ENCODE data around the gene CDIP1. TPM values are rescaled to one million over a fixed set of nuclear protein-coding genes. Genes with fewer than 3 reads are reported as not detected.

CDIP1 gene
- total RNA-seq, 2 donors from 2014 or later = 12.9 to 23.3 TPM

DNA sequence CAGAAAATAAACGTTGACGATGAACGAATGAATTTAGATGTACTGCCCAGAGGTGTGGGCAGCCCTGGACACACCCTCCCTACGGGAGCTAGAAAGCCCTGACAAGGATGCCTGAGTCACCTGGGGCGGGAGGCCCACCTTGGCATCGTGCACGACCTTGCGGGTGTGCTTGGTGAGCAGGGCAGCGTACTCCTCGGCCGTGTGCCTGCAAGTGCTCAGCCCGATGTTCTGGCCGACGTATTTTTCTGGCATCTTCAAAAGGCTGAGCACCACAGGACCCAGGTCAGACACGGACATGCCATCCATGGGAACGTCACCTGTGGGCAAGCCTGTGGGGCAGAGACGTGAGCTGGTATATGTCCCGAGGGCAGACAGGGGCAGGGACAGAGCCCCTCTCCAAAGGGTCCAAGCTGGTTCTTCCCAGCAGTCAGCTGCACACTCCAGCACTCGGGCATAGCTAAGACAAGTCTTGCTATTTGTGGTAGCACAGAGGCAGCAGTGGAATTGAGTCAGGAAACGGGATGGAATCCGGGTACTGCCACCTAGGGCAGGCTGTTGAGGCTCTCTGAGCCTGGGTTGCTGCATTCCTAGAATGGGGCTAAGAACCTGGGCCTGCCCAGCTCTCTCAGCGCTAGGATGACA, 74.9 kb downstream of the CDIP1 start:
- Histone ChIP-seq H3K36me3 (replicated peaks in 1 of 2; ENCODE audit: insufficient read depth in 1 of 2, low read depth in 2 of 2) (peaks cover 0 to 10% of the 10 kb centered on the region in 2 donors), H3K4me3 (no peak overlapping the region), H3K27me3 (no peaks in the 10 kb centered on the region), H3K27ac (no peak overlapping the region), H3K9me3 (no peaks in the 10 kb centered on the region), H3K4me1 (no peaks in the 10 kb centered on the region)
- DNase-seq (no peak), ATAC-seq (no peak)
- WGBS, 2 donors = 80 to 83% methylated on average over 15 to 22 of the region's 22 CpGs
- TF ChIP-seq POLR2A (IDR thresholded peaks at IDR 0.05) = no peak
- TF ChIP-seq CTCF (IDR thresholded peaks at IDR 0.05) = no peak
- intact Hi-C loops (cut with DNase I) = no loop called here

- H3K4me3 ChIP-seq = no peak overlapping the region
- no peak overlapping the region for H3K27ac ChIP-seq
- TF ChIP-seq POLR2A (IDR thresholded peaks at IDR 0.05) (no peak), CTCF (IDR thresholded peaks at IDR 0.05) (no peak)
- intact Hi-C loops (cut with DNase I) = no loop called here
- DNase-seq = no peak
- no peaks in the 10 kb centered on the region for H3K9me3 ChIP-seq
- 77 to 79% methylated on average over 12 to 24 of the region's 27 CpGs for WGBS, 2 donors
- ATAC-seq = no peak
- H3K36me3 ChIP-seq (replicated peaks in 1 of 2; ENCODE audit: insufficient read depth in 1 of 2, low read depth in 2 of 2) = peaks cover 0 to 10% of the 10 kb centered on the region in 2 donors
- H3K27me3 ChIP-seq = no peaks in the 10 kb centered on the region
- no peaks in the 10 kb centered on the region for H3K4me1 ChIP-seq
These were observed 77.1 kb downstream of the CDIP1 start for GRCh38 chr16:4461250-4462085.

DNA sequence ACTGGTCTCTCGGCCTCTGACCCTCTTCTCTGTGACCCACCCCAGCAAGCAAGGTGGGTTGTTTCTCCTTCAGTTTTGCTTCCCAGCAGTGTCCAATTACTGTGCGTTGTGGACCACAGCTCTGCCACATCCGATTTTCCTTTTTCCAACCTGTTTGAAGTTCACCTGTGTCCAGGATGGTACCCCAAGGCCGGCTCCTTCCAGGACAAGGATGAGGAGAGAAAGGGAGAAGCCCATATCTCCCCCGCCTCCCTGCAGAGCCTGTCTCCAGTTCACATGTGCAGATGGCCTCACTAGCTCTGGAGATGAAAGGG, 77.7 kb downstream of the CDIP1 start:
- Histone ChIP-seq H3K4me3 (no peak overlapping the region), H3K27ac (no peak overlapping the region), H3K9me3 (no peaks in the 10 kb centered on the region), H3K36me3 (replicated peaks in 1 of 2; ENCODE audit: insufficient read depth in 1 of 2, low read depth in 2 of 2) (peaks cover 0 to 14% of the 10 kb centered on the region in 2 donors), H3K4me1 (no peaks in the 10 kb centered on the region), H3K27me3 (no peaks in the 10 kb centered on the region)
- intact Hi-C loops (cut with DNase I) = no loop called here
- TF ChIP-seq CTCF (IDR thresholded peaks at IDR 0.05) (no peak), POLR2A (IDR thresholded peaks at IDR 0.05) (no peak)
- WGBS, 2 donors = 88 to 93% methylated on average over 5 of the region's 5 CpGs
- no peak for ATAC-seq
- DNase-seq = no peak

Other genes starting within 250 kb of the CDIP1 start
- gene GLIS2, start 222.7 kb downstream of the CDIP1 start, total RNA-seq = 1 to 10 TPM; 6.0 to 6.3 TPM
- 10 to 100 TPM; 25.9 to 27.7 TPM for gene PAM16, start 187.5 kb downstream of the CDIP1 start, total RNA-seq
- gene VASN, start 166.9 kb downstream of the CDIP1 start, total RNA-seq = 10 to 100 TPM; 14.3 to 22.1 TPM
- 10 to 100 TPM; 13.2 to 48.8 TPM for gene CORO7, start 122.2 kb downstream of the CDIP1 start, total RNA-seq
- 10 to 100 TPM; 26.4 to 29.1 TPM for gene DNAJA3, start 112.9 kb downstream of the CDIP1 start, total RNA-seq
- gene NMRAL1, start 64.1 kb downstream of the CDIP1 start, total RNA-seq = 10 to 100 TPM; 36.3 to 43.8 TPM
- 100 to 1,000 TPM in 1 of 2 donors, 10 to 100 TPM in 1; 18.4 to 115 TPM for gene HMOX2, start 62.4 kb downstream of the CDIP1 start, total RNA-seq
- gene C16orf96, start 17.6 kb upstream of the CDIP1 start, total RNA-seq = under 1 TPM in 1 of 2 donors, not detected in 1; 0.52 TPM
- 10 to 100 TPM; 11.9 to 19.4 TPM for gene UBALD1, start 76.1 kb upstream of the CDIP1 start, total RNA-seq
- 10 to 100 TPM; 23.3 to 44.8 TPM for gene MGRN1, start 86.1 kb upstream of the CDIP1 start, total RNA-seq
- gene NUDT16L1, start 154.8 kb upstream of the CDIP1 start, total RNA-seq = 10 to 100 TPM; 18.7 to 25.4 TPM
- gene ANKS3, start 195.5 kb upstream of the CDIP1 start, total RNA-seq = 10 to 100 TPM; 16.6 to 64.9 TPM
- under 1 TPM; under 0.01 to 0.26 TPM for gene DNAAF8, start 195.8 kb upstream of the CDIP1 start, total RNA-seq
- gene ZNF500, start 228.4 kb upstream of the CDIP1 start, total RNA-seq = 10 to 100 TPM in 1 of 2 donors, 1 to 10 TPM in 1; 7.5 to 13.8 TPM
- not detected for gene SEPTIN12, start 249.6 kb upstream of the CDIP1 start, total RNA-seq

All from body of pancreas (tissue), 4 donors.